HG03280 (cell line): ENCODE measurements around the gene IFRD1.
"Not testable (repeated sequence)": the region's sequence is repeated elsewhere in the genome, so short reads cannot be mapped to it uniquely, and the experiment has no call there.

Source experiments
- ATAC-seq: cut with Tn5 transposase; IDR thresholded peaks from one replicate; pipeline ENCODE4 v1.9.1; 2021; ENCODE audit warnings: mild to moderate bottlenecking, moderate library complexity; ENCODE audit not compliant: unreplicated experiment

IFRD1 gene

GRCh38 chr7:112515989-112516388 lies 65.7 kb downstream of the IFRD1 start:
- ATAC-seq, result no peak

DNA sequence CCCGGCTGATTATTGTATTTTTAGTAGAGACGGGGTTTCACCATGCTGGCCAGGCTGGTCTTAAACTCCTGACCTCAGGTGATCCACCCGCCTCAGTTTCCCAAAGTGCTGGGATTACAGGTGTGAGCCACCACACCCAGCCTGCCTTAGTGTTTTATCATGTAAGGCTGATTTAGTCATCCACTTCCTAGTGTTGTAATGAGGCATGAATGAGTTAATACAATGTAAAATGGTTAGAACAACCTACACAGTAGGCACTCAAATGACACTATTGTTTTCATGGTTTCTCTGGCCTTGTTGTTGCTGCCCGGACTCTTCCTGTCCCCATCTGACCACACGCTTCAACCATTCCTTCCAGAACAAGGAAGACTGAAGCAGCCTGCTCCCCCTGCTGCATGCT lies 66.2 kb downstream of the IFRD1 start:
- not testable (repeated sequence) for ATAC-seq

DNA sequence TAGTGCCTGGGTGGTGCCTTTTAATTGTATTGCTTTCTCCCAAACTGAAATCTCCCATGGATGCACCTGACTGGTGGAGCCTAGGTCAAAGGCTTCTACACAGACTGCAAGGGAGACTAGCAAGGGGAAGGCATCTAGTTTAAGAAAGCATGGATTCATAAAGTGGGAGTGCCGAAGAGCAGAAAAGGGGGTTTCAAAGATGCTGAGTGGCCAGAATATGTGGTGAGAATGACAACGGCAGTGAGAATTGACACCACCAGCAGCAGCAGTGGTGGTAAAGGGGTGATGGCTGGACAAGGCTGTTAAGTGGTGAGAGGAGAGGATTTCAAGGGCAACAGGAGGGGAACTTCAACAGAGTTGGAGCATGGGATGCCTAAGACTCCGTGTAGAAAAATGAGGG lies 67.2 kb downstream of the IFRD1 start:
- ATAC-seq, result no peak

GRCh38 chr7:112520787-112521186 lies 70.5 kb downstream of the IFRD1 start:
- no peak for ATAC-seq

GRCh38 chr7:112521942-112522341 lies 71.7 kb downstream of the IFRD1 start:
- ATAC-seq, result no peak

GRCh38 chr7:112523871-112524270 lies 73.6 kb downstream of the IFRD1 start:
- ATAC-seq, result no peak
